ENCODE data around the gene TAOK1. TPM values are rescaled to one million over a fixed set of nuclear protein-coding genes. Genes with fewer than 3 reads are reported as not detected.

TAOK1 gene
- total RNA-seq, 1 donor from 2014 or later, result 100 TPM

DNA sequence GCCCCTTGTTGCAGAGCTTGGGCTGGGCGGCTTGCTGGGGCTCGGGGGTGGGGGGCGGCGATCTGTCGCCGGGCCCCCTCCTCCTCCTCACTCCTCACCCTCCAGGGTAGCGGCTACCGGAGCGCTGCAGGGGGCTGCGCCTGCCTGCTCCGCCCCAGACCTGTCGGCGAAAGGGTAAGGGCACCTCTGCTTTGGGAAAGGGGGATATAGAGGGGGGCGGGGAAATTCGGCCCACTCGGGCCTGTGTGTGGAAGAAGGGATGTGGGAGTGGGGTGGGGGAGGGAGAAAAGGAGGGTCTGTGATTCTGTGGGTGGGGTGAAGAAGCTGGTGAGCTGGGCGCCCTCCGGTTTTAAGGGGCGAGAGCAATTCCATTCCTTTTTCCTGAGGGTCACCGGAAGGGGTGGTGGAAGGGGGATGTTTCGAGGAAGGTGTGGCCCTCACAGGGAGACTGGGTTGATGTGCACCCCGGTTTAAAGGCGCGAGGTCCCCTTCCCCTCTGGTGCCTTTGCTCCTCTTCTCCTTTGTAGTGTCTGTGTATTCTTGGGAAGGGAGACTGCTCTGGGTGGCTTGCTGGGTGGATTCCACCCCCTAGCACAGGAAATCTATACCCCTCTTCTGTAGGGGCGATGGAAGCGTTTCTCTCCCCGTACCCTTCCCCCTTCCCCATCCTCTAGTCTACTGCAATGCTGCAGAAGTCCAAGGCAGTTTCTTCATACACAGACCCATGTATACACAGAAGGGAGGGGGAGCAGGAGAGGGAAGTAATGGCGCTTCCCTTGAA lies 878 bp downstream of the TAOK1 start:
- peaks cover 11% of the 10 kb centered on the region for H3K4me1 Mint-ChIP-seq (ENCODE audit: low read depth, unreplicated experiment)
- FAIRE-seq (no peak), DNase-seq (ENCODE audit: low read depth) (no peak)
- Histone ChIP-seq H3K4me2 (ENCODE audit: low read length) (peak overlapping the region; percentile 88), H3K4me1 (ENCODE audit: insufficient read depth, low read length) (peaks cover 23% of the 10 kb centered on the region), H3K27me3 (ENCODE audit: insufficient read depth, low read length) (no peaks in the 10 kb centered on the region), H3K9ac (ENCODE audit: low read length) (peak overlapping the region; percentile 93), H4K20me1 (ENCODE audit: insufficient read depth, low read length) (peaks cover 49% of the 10 kb centered on the region), H3K4me3 (ENCODE audit: insufficient read depth, low read depth, low read length) (peak overlapping the region; percentile 89), H3K9me3 (ENCODE audit: insufficient read depth, low read depth, low read length) (no peaks in the 10 kb centered on the region), H3K36me3 (ENCODE audit: insufficient read depth, low read length) (no peaks in the 10 kb centered on the region), H3K27ac (ENCODE audit: low read depth, low read length) (peak overlapping the region; percentile 56), H2AFZ (ENCODE audit: low read depth, low read length) (no peak overlapping the region), H3K79me2 (ENCODE audit: insufficient read depth, low read length) (peaks cover 59% of the 10 kb centered on the region)
- peak overlapping the region; percentile 98 for H3K4me3 Mint-ChIP-seq (ENCODE audit: unreplicated experiment)
- H3K27ac Mint-ChIP-seq (ENCODE audit: unreplicated experiment), result peak overlapping the region; percentile 88
- no peak for TF ChIP-seq EZH2 (IDR thresholded peaks at IDR 0.05; ENCODE audit: insufficient read depth, low read length)
- no peak for TF ChIP-seq CTCF (IDR thresholded peaks at IDR 0.05; ENCODE audit: insufficient read depth, low read depth, low read length)
- no peaks in the 10 kb centered on the region for H3K9me3 Mint-ChIP-seq (ENCODE audit: unreplicated experiment)
- no peaks in the 10 kb centered on the region for H3K27me3 Mint-ChIP-seq (ENCODE audit: low read depth, unreplicated experiment)
- H3K36me3 Mint-ChIP-seq (ENCODE audit: low read depth, unreplicated experiment), result peaks cover 2% of the 10 kb centered on the region

- TF ChIP-seq EZH2 (IDR thresholded peaks at IDR 0.05; ENCODE audit: insufficient read depth, low read length), result no peak
- Histone ChIP-seq H3K36me3 (ENCODE audit: insufficient read depth, low read length) (no peaks in the 10 kb centered on the region), H3K9me3 (ENCODE audit: insufficient read depth, low read depth, low read length) (no peaks in the 10 kb centered on the region), H3K4me2 (ENCODE audit: low read length) (peak overlapping the region; percentile 88), H3K27ac (ENCODE audit: low read depth, low read length) (peak overlapping the region; percentile 25), H3K27me3 (ENCODE audit: insufficient read depth, low read length) (no peaks in the 10 kb centered on the region), H2AFZ (ENCODE audit: low read depth, low read length) (no peak overlapping the region), H3K4me1 (ENCODE audit: insufficient read depth, low read length) (peaks cover 23% of the 10 kb centered on the region), H4K20me1 (ENCODE audit: insufficient read depth, low read length) (peaks cover 65% of the 10 kb centered on the region), H3K79me2 (ENCODE audit: insufficient read depth, low read length) (peaks cover 83% of the 10 kb centered on the region), H3K4me3 (ENCODE audit: insufficient read depth, low read depth, low read length) (peak overlapping the region; percentile 13), H3K9ac (ENCODE audit: low read length) (no peak overlapping the region)
- Mint-ChIP-seq H3K4me1 (ENCODE audit: low read depth, unreplicated experiment) (peaks cover 11% of the 10 kb centered on the region), H3K27me3 (ENCODE audit: low read depth, unreplicated experiment) (no peaks in the 10 kb centered on the region), H3K36me3 (ENCODE audit: low read depth, unreplicated experiment) (peaks cover 4% of the 10 kb centered on the region), H3K9me3 (ENCODE audit: unreplicated experiment) (no peaks in the 10 kb centered on the region), H3K27ac (ENCODE audit: unreplicated experiment) (peak overlapping the region; percentile 8), H3K4me3 (ENCODE audit: unreplicated experiment) (peak overlapping the region; percentile 98)
- peak; percentile 37 for DNase-seq (ENCODE audit: low read depth)
- no peak for FAIRE-seq
These were observed 3.3 kb downstream of the TAOK1 start for GRCh38 chr17:29393436-29393835.

GRCh38 chr17:29394761-29395160 lies 4.6 kb downstream of the TAOK1 start:
- Histone ChIP-seq H3K79me2 (ENCODE audit: insufficient read depth, low read length) (peaks cover 96% of the 10 kb centered on the region), H3K27me3 (ENCODE audit: insufficient read depth, low read length) (no peaks in the 10 kb centered on the region), H3K36me3 (ENCODE audit: insufficient read depth, low read length) (peaks cover 3% of the 10 kb centered on the region), H2AFZ (ENCODE audit: low read depth, low read length) (no peak overlapping the region), H3K4me3 (ENCODE audit: insufficient read depth, low read depth, low read length) (no peak overlapping the region), H3K4me2 (ENCODE audit: low read length) (no peak overlapping the region), H3K4me1 (ENCODE audit: insufficient read depth, low read length) (peaks cover 20% of the 10 kb centered on the region), H3K27ac (ENCODE audit: low read depth, low read length) (no peak overlapping the region), H3K9me3 (ENCODE audit: insufficient read depth, low read depth, low read length) (no peaks in the 10 kb centered on the region), H3K9ac (ENCODE audit: low read length) (no peak overlapping the region), H4K20me1 (ENCODE audit: insufficient read depth, low read length) (peaks cover 75% of the 10 kb centered on the region)
- no peaks in the 10 kb centered on the region for H3K9me3 Mint-ChIP-seq (ENCODE audit: unreplicated experiment)
- no peak for DNase-seq (ENCODE audit: low read depth)
- peaks cover 11% of the 10 kb centered on the region for H3K4me1 Mint-ChIP-seq (ENCODE audit: low read depth, unreplicated experiment)
- H3K36me3 Mint-ChIP-seq (ENCODE audit: low read depth, unreplicated experiment), result peaks cover 7% of the 10 kb centered on the region
- H3K27me3 Mint-ChIP-seq (ENCODE audit: low read depth, unreplicated experiment), result no peaks in the 10 kb centered on the region
- H3K27ac Mint-ChIP-seq (ENCODE audit: unreplicated experiment), result no peak overlapping the region
- no peak for FAIRE-seq
- peak overlapping the region; percentile 14 for H3K4me3 Mint-ChIP-seq (ENCODE audit: unreplicated experiment)
- TF ChIP-seq EZH2 (IDR thresholded peaks at IDR 0.05; ENCODE audit: insufficient read depth, low read length) (no peak), CTCF (IDR thresholded peaks at IDR 0.05; ENCODE audit: insufficient read depth, low read depth, low read length) (no peak)

All from astrocyte (in vitro differentiated cells and primary cell).